ENCODE results near the gene WDR59.

- no peak for TF ChIP-seq EZH2 (IDR thresholded peaks at IDR 0.05; ENCODE audit: borderline replicate concordance, insufficient read depth, low read depth, low read length, poor library complexity, severe bottlenecking)
- no peak for TF ChIP-seq CTCF (IDR thresholded peaks at IDR 0.05)
Measured at GRCh38 chr16:74987027-74987681, 2.2 kb upstream of the WDR59 start.
